Heart left ventricle (tissue), 13 donors: Measurements from ENCODE around the gene CCSER1.

Experiments used
- CTCF ChIP-seq, 12 donors: fragments of 200-600 bp; sonication (generic) in 4 of 12; IDR thresholded peaks; one replicate each; pipeline versions ENCODE4 v1.5.0 to v1.8.0; 2018 to 2022; ENCODE audit warnings: antibody characterized with exemption in 12 of 12, mild to moderate bottlenecking in 5 of 12
- POLR2A ChIP-seq, 2 donors: fragments of 450-650 bp; IDR thresholded peaks; one replicate each; pipeline ENCODE4 v1.6.1; 2017; ENCODE audit warnings: antibody characterized with exemption in 2 of 2, mild to moderate bottlenecking in 2 of 2, moderate library complexity in 2 of 2
- donor health status: ischemic (EF 13 %, LVEDD 7.1; RV severe dilation, severe dysfunction).
- donor health status: DM: no; HTN: yes; CAD: no.
- donor health status: DM: no; HTN: no; CAD: no.
- donor health status: ischemic (EF 25% LVEDD 6.9; RV normal size, moderate dysfunction).
- donor health status: ischemic (EF 25% LVEDD 5.7; RV mildly dilated, moderate dysfunction).
- donor health status: ischemic (EF 35%, LVEDD 5.7; RV mildly dilated, moderate dysfunction).
- donor health status: nonischemic (EF 11% LVEDD 7.7; RV severe dilation, severe dysfunction).
- donor health status: DM: yes; HTN: yes; CAD: no.
- donor health status: PGD.
- donor health status: ischemic (EF 29% LVEDD 5.4; RV normal size, mild dysfunction).
- donor health status: nonischemic (EF 23%, LVEDD 6.1; RV moderate dilation, normal function).

GRCh38 chr4:90474484-90474883, 347.3 kb downstream of the CCSER1 start:
- TF ChIP-seq POLR2A (IDR thresholded peaks at IDR 0.05), result no peak
- TF ChIP-seq CTCF (IDR thresholded peaks at IDR 0.05), result no peak
